HEK293 (cell line): ENCODE measurements around the gene WDTC1.

ENCODE experiments used
- CTCF ChIP-seq: fragments of 450-650 bp; formaldehyde crosslinking; IDR thresholded peaks from 2 replicates; pipeline ENCODE4 v1.5.1; 2016; ENCODE audit warnings: missing biosample characterization, missing genetic modification characterization
- PRDM4 ChIP-seq: fragments of 450-650 bp; formaldehyde crosslinking; IDR thresholded peaks from 2 replicates; pipeline ENCODE4 v1.5.1; 2017; ENCODE audit warnings: missing biosample characterization, missing genetic modification characterization
- REPIN1 ChIP-seq: fragments of 450-650 bp; formaldehyde crosslinking; IDR thresholded peaks from 2 replicates; pipeline ENCODE4 v1.5.1; 2017; ENCODE audit warnings: missing biosample characterization, missing genetic modification characterization, low read depth
- ZBTB10 ChIP-seq: fragments of 450-650 bp; formaldehyde crosslinking; IDR thresholded peaks from 2 replicates; pipeline ENCODE4 v1.5.1; 2016; ENCODE audit warnings: missing biosample characterization, missing genetic modification characterization
- ZBTB21 ChIP-seq: fragments of 450-650 bp; formaldehyde crosslinking; IDR thresholded peaks from 2 replicates; pipeline ENCODE4 v1.5.1; 2017; ENCODE audit warnings: missing biosample characterization, missing genetic modification characterization
- ZBTB7A ChIP-seq: fragments of 450-650 bp; formaldehyde crosslinking; IDR thresholded peaks from 2 replicates; pipeline ENCODE4 v1.5.1; 2016; ENCODE audit warnings: low read depth, missing biosample characterization, missing genetic modification characterization
- ZNF132 ChIP-seq: fragments of 450-650 bp; formaldehyde crosslinking; IDR thresholded peaks from 2 replicates; pipeline ENCODE4 v1.5.1; 2017; ENCODE audit warnings: missing biosample characterization, missing genetic modification characterization, borderline replicate concordance
- ZNF133 ChIP-seq: fragments of 450-650 bp; formaldehyde crosslinking; IDR thresholded peaks from 2 replicates; pipeline ENCODE4 v1.5.1; 2016; ENCODE audit warnings: missing biosample characterization, missing genetic modification characterization
- ZNF514 ChIP-seq: fragments of 450-650 bp; formaldehyde crosslinking; IDR thresholded peaks from 2 replicates; pipeline ENCODE4 v1.5.1; 2016; ENCODE audit warnings: missing biosample characterization, missing genetic modification characterization
- ZNF518A ChIP-seq: fragments of 450-650 bp; formaldehyde crosslinking; conservative IDR thresholded peaks from 2 replicates; pipeline ENCODE4 v1.5.1; 2016; ENCODE audit warnings: low read depth, missing biosample characterization, missing genetic modification characterization
- ZNF626 ChIP-seq: fragments of 450-650 bp; sonication (Bioruptor Pico); formaldehyde crosslinking; IDR thresholded peaks from 2 replicates; pipeline ENCODE4 v1.5.1; 2018; ENCODE audit warnings: missing biosample characterization, missing genetic modification characterization, inconsistent platforms
- ZNF629 ChIP-seq: fragments of 450-650 bp; formaldehyde crosslinking; IDR thresholded peaks from 2 replicates; pipeline ENCODE4 v1.5.1; 2017; ENCODE audit warnings: missing biosample characterization, missing genetic modification characterization

- TF ChIP-seq CTCF (tag by site-specific recombination) (no peak), ZBTB10 (tag by site-specific recombination) (no peak), ZNF514 (tag by site-specific recombination) (no peak), ZNF133 (tag by site-specific recombination) (no peak), ZNF518A (no peak), PRDM4 (tag by site-specific recombination) (no peak), ZBTB21 (tag by site-specific recombination) (no peak), ZNF626 (no peak), REPIN1 (tag by site-specific recombination) (no peak), ZNF132 (tag by site-specific recombination) (no peak), ZNF629 (no peak), ZBTB7A (no peak)
Measured at GRCh38 chr1:27307874-27308598, 73.6 kb downstream of the WDTC1 start.
